Measurements from ENCODE around the gene PRKN.
"Not testable (repeated sequence)": the region's sequence is repeated elsewhere in the genome, so short reads cannot be mapped to it uniquely, and the experiment has no call there.

Gene PRKN

DNA sequence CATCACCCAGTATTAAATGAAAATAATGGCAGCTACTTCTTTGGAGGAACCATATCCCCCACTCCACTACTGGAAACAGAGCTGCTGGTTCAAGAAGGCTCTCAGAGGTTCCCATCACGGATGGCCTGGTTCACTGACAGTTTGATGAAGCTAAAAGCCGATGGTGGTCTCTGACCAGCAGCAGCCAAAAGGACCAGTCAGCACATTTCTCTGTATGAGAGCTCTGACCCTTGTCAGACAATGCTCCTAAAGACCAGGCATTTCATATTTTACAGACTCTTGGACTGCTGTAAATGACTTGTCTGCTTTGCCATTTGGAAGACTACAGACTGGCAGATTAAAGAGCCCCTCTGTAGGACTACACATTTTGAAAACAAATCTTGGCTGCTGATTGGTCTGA, 16.6 kb downstream of the PRKN start:
- no peak for DNase-seq (ENCODE audit: low read depth, low spot score)

DNA sequence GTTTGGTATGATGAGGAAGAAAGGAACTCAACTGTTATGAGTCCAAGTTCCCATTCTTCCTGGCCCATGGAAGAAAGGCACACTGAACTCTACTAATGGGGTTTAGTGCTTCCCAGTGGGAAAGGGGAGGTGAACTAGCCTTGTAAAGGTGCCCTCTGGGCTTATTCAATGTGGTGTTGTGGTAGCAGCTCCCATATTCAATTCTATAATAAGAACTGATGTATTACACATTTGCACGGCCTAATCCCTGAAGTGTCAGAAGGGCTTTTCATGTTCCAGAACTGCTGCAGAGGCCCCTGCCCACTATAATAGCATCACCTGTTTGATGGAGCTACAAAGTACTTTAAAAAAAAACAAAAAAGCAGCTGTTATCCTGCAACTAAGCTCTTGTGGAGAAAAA, 17.1 kb downstream of the PRKN start:
- no peak for DNase-seq (ENCODE audit: low read depth, low spot score)

DNA sequence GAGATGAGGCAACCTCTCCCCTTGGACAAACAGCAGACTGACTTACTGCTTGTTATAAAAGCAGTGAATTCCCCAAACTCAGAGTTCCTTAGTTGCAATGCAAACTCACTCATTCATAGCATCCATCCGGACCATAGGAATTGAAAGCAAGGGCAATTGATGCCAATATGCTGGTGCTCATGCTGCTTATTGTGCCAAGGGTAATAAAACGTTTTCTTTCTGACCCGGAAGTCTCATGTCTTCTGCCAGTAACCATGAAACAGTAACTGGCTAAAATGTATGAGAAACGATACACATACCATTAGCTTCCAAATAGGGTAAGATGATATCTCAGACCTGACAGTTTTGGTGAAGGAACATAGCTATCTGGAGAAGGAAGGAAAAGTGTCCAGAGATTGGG, 18.1 kb downstream of the PRKN start:
- DNase-seq (ENCODE audit: low read depth, low spot score), result no peak

DNA sequence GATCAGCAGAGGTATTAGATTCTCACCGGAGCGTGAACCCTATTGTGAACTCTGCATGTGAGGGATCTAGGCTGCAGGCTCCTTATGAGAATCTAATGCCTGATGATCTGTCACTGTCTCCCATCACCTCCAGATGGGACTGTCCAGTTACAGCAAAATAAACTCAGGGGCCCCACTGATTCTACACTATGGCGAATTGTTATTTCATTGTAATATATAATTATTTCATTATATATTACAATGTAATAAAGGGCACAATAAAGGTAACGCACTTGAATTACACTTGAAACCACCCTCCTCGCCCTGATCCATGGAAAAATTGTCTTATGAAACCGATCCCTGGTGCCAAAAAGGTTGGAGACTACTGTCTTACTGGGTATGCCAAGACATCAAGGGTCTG, 18.6 kb downstream of the PRKN start:
- DNase-seq (ENCODE audit: low read depth, low spot score), result no peak

DNA sequence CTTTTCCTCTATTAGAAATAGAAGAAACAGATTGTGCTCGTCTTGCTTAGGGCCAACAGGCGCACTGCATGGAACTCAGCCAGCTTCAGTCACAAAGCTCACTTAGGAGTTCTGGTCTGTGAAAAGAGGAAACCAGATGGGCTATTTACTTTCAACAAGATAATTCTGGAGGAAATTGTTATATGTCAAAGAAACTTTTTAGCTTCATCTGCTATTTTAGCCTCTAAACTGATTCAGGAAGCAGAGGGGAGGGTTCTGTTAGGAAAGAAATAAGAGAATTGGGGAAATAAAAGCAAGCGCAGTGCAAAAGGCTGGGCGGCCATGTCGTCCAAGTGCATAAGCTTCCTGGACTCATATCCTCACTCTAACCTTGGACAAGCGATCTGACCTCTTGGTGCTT, 21.3 kb downstream of the PRKN start:
- DNase-seq (ENCODE audit: low read depth, low spot score), result no peak

DNA sequence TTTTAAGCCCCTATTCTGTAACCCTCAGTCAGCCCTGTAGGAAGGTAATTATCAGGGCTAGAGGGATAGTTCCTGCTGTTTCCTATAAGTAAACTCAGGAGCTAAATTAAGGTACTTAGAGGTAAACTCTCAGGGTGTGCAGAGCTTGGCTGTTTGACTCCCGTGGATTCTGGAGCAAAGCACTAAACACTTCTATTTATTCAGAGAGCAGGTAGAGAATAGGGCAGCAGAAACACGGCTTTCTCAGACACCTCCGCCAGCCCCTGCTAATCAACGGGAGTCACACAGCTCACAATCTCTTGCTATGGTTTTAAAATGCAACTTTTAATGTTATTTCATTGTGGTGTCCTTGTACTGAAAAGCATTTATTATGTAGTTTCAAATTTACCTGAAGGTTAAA, 21.8 kb downstream of the PRKN start:
- no peak for DNase-seq (ENCODE audit: low read depth, low spot score)

DNA sequence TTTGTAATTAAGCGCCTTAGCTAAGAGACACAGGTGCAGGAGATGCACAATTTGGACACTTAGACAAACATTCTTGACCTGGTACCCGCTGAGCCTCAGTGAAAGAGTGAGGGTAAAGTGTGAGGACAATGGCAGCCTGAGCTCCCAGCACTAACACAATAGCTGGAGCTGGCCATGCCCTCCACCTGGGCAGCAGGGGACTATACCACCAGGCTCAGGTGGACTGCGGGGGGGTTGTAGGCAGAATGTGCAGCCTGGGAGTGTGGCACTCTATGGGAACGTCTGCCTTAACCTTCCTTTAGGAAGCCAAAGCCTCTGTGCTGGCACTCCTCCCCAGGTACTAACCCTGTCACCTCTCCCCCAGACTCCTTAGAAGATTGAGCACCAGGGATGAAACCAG, 23.6 kb downstream of the PRKN start:
- no peak for DNase-seq (ENCODE audit: low read depth, low spot score)

DNA sequence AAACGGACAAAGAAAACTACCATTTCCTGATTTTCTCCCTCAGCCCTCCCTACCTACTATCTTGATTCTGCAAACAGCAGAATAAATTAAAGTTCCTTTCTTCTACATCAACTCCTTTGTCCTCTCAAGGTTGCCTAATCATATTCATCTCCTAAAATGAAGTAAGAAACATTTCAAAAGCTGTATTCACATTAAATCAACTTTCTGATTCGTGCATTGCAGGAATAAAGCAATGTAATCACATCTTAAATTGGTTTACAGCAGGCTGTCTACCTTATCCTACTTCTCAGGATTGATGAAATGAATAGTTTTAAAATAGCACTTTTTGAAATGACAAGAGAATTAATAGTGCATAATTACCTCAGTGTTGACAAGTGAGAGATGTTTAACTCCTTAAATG, 25.1 kb downstream of the PRKN start:
- no peak for DNase-seq (ENCODE audit: low read depth, low spot score)

DNA sequence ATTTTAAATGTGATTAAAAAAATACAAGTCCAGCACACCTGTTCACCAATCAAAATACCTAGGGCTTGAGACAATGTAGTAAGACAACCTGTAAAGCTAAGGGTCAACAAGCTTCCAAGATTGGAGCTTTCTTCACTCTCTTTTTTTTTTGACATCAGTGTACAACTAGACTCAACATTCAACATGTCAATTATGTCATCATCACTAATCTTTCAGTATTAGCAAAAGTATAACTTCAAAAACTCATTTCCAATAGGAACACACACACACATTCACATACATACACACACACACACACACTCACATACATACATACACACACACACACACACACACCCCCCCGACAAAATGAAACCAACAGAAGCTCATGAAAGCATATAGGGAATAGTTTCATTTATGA, 26.0 kb downstream of the PRKN start:
- DNase-seq (ENCODE audit: low read depth, low spot score), result no peak

DNA sequence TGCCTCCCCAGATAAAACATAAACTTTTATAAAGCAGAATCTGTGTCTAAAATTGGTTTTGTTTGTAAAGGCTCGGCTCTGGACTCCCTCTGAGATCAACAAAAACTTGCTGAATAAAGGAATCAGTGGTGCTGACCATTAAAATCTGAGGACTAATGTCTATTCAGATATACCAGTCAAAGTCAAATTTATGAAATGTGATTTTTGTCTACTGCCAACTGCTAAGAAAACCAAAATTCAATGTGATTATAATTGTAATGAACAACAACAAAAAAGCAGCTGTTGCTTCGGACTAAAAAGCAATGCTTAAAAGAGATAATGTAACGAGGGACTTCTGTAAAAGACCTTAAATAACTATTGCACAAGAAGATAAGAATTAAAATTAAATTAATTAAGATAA, 26.6 kb downstream of the PRKN start:
- no peak for DNase-seq (ENCODE audit: low read depth, low spot score)

DNA sequence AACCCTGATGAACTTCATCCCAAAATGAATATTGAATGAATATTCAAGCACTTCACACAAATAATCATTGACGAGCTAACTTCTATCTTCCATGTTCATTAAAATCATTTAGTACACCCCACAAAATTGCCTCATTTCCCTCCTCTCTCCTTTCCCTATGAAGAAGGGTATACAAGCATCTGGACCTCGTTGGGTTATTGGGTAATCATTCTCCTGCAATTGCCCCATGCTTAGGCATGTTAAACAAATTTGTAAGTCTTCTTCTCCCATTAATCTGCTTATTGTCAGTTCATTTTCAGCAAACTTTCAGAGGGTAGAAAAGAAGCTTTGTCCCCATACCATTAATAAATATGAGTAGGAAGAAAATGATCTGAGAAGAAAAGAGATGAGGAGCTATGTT, 27.6 kb downstream of the PRKN start:
- DNase-seq (ENCODE audit: low read depth, low spot score), result no peak

DNA sequence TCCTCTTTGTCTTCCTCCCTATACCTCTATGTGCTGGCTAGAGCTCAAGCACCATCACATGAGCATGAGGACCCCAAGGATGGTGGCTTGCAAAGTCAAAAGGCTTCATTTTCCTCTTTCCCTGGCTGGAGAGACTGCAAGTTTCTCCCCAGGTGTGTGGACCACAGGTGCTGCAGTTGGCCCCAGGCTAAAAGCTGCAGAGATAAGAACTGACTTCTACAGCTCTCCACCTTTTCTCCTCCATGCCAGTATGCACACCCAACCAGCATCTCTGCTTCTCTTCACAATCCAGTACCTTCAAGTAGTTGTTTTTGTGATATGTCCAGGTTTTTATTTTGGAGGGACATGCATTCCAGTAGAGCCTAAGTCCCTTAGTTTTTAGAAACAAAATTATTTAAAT, 29.1 kb downstream of the PRKN start:
- no peak for DNase-seq (ENCODE audit: low read depth, low spot score)

DNA sequence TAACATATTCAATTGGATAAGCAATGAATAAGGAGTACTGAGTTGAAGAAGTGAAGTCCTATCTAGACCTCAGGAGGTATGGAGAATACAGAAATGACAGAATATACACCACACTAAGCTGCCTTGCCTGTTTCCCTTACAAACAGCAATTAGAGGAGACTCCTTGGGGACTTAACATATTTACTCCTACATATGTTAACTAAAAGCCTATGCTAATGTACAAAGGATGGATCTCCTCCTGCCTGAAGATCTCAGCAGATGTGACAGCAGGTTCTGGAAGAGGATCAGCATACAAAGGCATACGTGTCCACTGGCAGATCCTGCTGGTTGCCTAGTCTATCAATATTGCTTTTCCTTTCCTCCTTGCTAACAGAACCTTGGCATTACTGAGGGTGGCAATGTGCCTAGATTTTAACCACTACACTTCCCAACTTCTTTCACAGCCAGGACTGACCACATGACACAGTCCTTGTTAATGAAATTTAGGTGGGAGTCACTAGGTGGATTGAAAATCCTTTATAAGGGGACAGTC, 29.6 kb downstream of the PRKN start:
- DNase-seq (ENCODE audit: low read depth, low spot score), result no peak

DNA sequence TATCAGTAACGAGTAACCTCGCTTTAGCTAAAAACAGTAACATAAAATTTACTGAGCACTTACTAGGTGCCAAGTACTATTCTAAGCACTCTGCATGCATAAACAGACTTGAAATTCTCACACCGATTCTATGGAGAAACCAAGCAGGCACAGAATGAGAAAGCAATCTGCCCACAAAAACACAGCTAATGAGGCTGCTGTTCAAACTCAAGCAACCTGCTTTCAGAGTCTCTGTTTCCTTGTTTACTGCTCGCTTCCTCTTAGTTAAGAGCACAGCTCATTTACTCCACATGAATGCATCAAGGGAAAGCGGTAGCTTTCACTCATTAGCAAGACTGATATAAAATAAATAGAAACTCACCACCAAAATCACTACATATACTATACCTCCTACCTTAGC, 37.4 kb downstream of the PRKN start:
- no peak for DNase-seq (ENCODE audit: low read depth, low spot score)

DNA sequence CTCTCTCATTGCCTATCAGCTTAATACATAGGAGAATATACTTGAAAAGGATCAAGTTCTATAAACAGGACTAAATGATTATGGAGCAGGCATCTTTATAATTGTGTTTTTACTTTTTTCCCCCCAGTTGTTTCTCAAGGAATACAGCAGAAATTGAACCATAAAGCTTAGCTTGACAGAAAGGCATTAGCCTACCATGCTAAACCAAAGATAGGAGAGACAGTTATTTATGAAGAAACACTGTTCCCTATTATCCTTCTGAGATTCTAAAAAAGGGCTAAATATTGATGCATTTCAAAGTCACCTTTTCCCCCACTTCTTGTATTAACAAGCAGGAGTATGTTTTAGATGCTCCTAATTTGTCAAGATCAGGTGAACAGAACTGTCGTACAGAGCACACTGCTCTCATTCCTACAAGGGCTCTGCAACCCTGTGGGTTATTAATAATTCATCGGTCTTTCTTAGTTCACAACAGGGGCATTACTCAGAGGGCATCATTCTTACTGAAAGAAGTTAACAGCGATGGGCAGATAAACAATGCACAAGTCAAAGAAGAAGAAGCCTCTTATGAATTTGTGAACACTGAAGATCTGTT, 38.7 kb downstream of the PRKN start:
- DNase-seq (ENCODE audit: low read depth, low spot score), result no peak

DNA sequence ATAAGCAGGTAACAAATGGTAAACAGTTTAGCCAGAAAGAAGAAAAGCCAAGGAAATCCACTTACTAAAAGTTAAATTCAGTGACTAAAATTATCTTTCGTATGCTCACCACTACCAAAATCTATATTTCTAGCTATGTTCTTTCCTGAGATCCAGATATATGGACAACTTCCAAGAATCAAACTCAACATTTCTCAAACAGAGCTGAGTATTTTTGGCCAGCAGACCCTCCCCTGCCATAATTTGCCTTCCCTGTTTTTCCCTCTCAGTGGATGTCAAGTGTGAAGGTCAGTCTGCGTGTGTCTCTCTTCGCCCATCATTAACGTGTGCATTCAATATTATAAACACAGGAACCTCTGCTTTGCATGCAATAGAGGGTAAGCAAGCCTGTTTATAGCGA, 42.0 kb downstream of the PRKN start:
- no peak for DNase-seq (ENCODE audit: low read depth, low spot score)

DNA sequence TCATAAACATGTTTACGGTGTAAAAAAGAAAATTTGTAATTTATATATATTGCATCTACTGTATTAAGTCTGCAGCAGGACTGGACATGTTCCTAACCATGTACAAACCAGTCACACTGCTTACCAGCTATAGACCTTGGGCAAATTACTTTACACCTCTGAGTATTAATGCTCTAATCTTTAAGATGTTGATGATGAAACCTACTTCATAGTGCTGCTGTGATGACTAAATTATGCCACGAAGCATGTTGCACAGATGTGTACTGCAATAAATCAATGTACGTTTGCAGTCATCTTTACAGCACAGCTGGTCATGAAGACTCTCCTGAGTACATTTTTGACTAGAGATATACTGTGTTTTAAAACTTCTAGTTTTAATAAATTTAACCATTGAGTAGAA, 42.6 kb downstream of the PRKN start:
- no peak for DNase-seq (ENCODE audit: low read depth, low spot score)

DNA sequence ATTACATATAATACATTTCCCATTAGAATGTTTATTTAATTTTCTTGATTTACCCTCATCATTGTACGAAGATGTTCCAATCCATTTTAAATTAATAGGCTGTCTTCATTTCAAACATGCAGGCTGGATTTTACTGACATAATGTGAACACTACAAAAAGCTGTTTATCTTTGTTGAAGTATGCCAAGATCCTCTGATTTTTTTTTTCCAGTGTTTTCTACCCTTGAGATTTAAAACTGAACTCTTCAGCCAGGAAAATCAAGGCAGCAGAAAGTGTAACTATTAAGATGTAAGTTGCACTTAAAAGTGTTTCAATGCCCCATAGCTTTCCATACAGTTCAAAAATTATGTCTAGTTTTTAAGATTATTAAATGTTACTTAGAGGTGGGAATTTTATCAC, 43.5 kb downstream of the PRKN start:
- no peak for DNase-seq (ENCODE audit: low read depth, low spot score)

DNA sequence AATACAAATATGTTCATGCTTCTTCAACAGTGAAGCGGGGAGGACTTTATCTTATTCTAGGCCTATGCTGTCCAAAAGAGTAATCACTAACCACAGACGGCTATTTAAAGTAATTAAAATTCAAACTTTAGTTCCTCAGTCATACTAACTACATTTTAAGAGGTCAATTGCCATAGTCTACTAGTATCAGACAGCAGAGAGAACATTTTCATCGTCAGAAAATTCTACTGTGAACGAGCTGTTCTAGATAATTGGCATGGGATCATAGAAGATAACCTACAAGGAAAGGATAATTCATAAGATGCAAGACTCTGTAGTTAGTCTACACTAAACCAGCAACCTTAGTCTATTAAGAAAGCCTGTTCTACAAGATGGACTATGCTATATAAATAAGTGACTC, 44.4 kb downstream of the PRKN start:
- DNase-seq (ENCODE audit: low read depth, low spot score), result no peak

DNA sequence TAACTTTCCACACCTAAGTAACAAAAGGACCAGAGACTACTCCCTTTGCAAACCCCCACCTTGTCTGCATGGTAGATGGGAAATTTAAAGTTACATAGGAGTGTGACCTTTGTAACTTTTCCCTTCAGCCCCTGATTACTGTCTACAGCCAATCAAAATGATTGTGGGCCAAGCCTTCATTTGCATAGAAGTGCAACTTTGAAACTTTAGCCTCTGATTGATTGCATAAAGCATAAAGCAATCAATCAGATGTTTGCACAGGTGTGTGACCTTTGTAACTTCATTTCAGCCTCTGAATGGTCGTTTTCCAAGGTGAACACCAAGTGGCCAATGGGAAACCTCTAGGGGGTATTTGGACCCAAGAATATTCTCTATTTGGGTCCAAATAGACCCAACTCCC, 46.1 kb downstream of the PRKN start:
- DNase-seq (ENCODE audit: low read depth, low spot score), result no peak

DNA sequence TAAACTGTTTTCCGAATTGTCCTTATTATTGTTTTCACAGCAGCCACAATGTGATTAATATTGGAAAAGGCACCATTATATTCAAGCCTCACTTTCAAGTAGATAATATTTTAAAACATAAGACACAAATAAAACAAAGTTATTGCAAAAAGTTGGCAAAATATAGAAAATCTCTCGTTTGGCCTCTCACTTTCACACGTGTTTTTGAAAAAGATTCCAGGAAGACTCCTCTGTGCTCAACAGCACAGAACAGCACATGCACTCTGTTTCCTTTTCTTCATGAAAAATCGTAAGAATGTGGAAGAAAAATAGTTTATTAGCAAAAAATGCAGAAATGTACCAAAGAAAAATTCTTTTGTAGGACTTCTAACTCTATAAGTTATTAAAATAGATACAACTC, 46.7 kb downstream of the PRKN start:
- no peak for DNase-seq (ENCODE audit: low read depth, low spot score)

DNA sequence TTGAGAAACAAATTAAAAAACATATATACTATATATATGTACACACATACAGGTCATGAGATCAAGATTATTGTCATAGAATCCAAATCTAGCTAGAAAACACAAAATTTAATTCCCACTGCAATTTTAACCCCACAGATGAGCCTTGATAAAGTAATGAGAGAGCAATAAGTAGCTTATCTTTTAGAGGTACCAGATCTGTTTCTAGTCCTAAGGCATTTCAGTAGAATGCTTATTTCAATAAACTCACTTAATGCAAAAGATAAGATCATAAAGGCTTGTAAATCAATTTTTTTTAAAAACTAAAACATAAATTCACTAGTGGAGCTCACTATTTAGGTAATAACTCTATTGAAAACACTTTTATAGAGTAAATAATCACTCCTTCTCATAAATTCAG, 47.2 kb downstream of the PRKN start:
- DNase-seq (ENCODE audit: low read depth, low spot score), result no peak

DNA sequence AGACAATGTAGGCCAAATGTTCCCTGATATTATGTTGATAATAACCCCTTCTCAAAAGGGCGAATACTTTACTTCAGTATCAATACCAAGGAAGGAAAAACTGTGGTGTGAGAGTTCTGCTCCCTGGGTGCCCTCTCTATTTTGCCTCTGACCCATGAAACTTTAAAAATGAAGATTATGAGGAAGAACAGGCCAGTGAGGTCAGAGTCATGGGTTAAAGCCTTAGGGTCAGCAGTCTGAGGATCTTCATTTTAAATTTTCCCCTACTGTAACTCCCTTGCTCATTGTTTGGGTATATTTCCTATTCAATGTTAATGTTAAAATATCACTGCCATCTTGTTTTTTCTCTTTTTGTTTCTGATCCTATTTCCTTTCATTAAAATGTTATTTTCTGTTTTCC, 47.9 kb downstream of the PRKN start:
- no peak for DNase-seq (ENCODE audit: low read depth, low spot score)

DNA sequence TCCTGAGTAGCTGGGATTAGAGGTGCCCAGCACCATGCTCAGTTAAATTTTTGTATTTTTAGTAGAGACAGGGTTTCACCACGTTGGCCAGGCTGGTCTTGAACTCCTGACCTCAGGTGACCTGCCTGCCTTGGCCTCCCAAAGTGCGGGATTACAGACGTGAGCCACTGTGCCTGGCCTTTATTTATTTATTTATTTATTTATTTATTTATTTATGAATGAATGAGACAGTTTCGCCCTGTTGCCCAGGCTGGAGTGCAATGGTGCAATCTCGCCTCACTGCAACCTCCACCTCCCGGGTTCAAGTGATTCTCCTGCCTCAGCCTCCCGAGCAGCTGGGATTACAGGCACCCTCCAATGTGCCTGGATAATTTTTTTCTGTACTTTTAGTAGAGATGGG, 48.7 kb downstream of the PRKN start:
- not testable (repeated sequence) for DNase-seq (ENCODE audit: low read depth, low spot score)

Data from iPS DF 19.7 (cell line).